NCI-H146 (cell line): ENCODE measurements around the gene UTP20.
"Not testable (repeated sequence)": the region's sequence is repeated elsewhere in the genome, so short reads cannot be mapped to it uniquely, and the experiment has no call there.

Experiments used
- DNase-seq: peaks from one replicate; lab custom pipeline; 2025; lab: John Stamatoyannopoulos, UW

The UTP20 gene

GRCh38 chr12:101327051-101327450 is 47.1 kb downstream of the UTP20 start:
- DNase-seq = no peak

- DNase-seq = no peak
Measured at GRCh38 chr12:101327546-101327945, 47.6 kb downstream of the UTP20 start.

GRCh38 chr12:101328917-101329316 is 49.0 kb downstream of the UTP20 start:
- DNase-seq = no peak

- no peak for DNase-seq
Measured at GRCh38 chr12:101330631-101331030, 50.7 kb downstream of the UTP20 start.

GRCh38 chr12:101336437-101336836 is 56.5 kb downstream of the UTP20 start:
- no peak for DNase-seq

GRCh38 chr12:101338087-101338486 is 58.2 kb downstream of the UTP20 start:
- no peak for DNase-seq

GRCh38 chr12:101343893-101344292 is 64.0 kb downstream of the UTP20 start:
- DNase-seq = no peak

- no peak for DNase-seq
Measured at GRCh38 chr12:101351682-101352081, 71.8 kb downstream of the UTP20 start.

GRCh38 chr12:101356794-101357193 is 76.9 kb downstream of the UTP20 start:
- no peak for DNase-seq

GRCh38 chr12:101361455-101361854 is 81.5 kb downstream of the UTP20 start:
- DNase-seq = no peak

- DNase-seq = no peak
Measured at GRCh38 chr12:101368016-101368415, 88.1 kb downstream of the UTP20 start.

GRCh38 chr12:101372431-101372830 is 92.5 kb downstream of the UTP20 start:
- DNase-seq = no peak

- DNase-seq = no peak
Measured at GRCh38 chr12:101375573-101375972, 95.7 kb downstream of the UTP20 start.

GRCh38 chr12:101379149-101379548 is 99.2 kb downstream of the UTP20 start:
- no peak for DNase-seq

- DNase-seq = not testable (repeated sequence)
Measured at GRCh38 chr12:101391181-101391580, 111.3 kb downstream of the UTP20 start.

GRCh38 chr12:101407049-101407435 is 127.1 kb downstream of the UTP20 start:
- peak; percentile 51 for DNase-seq

GRCh38 chr12:101407436-101408345 is 127.8 kb downstream of the UTP20 start, which contains the start of gene ARL1:
Gene ARL1, minus strand, starts transcription at chr12:101407772. Its CDS starts 127 bp downstream, at chr12:101407645.
- peak; percentile 84 for DNase-seq

- DNase-seq = not testable (repeated sequence)
Measured at GRCh38 chr12:101410169-101410568, 130.3 kb downstream of the UTP20 start.

GRCh38 chr12:101414533-101415119 is 134.7 kb downstream of the UTP20 start:
- peak; percentile 37 for DNase-seq

GRCh38 chr12:101415228-101415627 is 135.3 kb downstream of the UTP20 start:
- no peak for DNase-seq

- DNase-seq = not testable (repeated sequence)
Measured at GRCh38 chr12:101422066-101422465, 142.2 kb downstream of the UTP20 start.

- DNase-seq = no peak
Measured at GRCh38 chr12:101424620-101425019, 144.7 kb downstream of the UTP20 start.

GRCh38 chr12:101430456-101430855 is 150.6 kb downstream of the UTP20 start:
- DNase-seq = no peak
